Measurements from ENCODE around the gene PICALM. TPM values are rescaled to one million over a fixed set of nuclear protein-coding genes. Genes with fewer than 3 reads are reported as not detected.
A peak's percentile ranks its signal among the peaks of the same experiment; 100 is the strongest.

PICALM gene
- total and polyA plus RNA-seq, 10 of the 15 experiments (the other 5 are each of a cell fraction or from before 2014, with no cell fraction given): 4.3 to 150 (median 41.8) TPM

DNA sequence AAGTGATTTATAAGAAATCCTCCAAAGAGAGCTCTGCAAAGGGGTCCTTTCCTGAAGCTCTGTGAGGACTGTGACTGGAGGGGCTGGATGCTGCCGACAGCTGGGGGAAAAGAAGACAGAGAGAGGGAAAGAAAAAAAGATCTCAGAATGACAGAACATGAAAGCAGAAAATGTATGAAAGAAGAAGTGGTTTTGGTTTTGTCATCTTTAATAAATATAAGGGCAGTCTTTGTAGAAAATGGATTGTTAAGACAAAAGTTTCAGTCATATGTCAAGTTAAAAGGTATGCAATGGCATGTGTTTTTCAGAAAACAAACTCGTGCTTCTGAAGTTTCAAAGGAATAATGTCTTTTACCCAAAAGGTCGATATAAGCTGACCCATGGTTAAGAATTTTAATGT lies 108.2 kb downstream of the PICALM start (continued):
- TF ChIP-seq, protein P1, sequence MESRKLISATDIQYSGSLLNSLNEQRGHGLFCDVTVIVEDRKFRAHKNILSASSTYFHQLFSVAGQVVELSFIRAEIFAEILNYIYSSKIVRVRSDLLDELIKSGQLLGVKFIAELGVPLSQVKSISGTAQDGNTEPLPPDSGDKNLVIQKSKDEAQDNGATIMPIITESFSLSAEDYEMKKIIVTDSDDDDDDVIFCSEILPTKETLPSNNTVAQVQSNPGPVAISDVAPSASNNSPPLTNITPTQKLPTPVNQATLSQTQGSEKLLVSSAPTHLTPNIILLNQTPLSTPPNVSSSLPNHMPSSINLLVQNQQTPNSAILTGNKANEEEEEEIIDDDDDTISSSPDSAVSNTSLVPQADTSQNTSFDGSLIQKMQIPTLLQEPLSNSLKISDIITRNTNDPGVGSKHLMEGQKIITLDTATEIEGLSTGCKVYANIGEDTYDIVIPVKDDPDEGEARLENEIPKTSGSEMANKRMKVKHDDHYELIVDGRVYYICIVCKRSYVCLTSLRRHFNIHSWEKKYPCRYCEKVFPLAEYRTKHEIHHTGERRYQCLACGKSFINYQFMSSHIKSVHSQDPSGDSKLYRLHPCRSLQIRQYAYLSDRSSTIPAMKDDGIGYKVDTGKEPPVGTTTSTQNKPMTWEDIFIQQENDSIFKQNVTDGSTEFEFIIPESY (IDR thresholded peaks at IDR 0.05): no peak
- TF ChIP-seq ZNF384 (IDR thresholded peaks at IDR 0.05; ENCODE audit: borderline replicate concordance, low read depth, low read length): no peak
- peak; percentile 13 to 53; a peak in 1 of 4 replicates for TF ChIP-seq EP300 (IDR thresholded peaks at IDR 0.05; ENCODE audit: borderline replicate concordance in 1 of 2, control insufficient read depth in 1 of 2, low read depth in 2 of 2, low read length in 2 of 2)
- TF ChIP-seq SPI1 (IDR thresholded peaks at IDR 0.05; ENCODE audit: borderline replicate concordance, insufficient read depth, low read depth, low read length): peak; percentile 53; the same call in 1 of the 2 replicates
- TF ChIP-seq, protein P2, sequence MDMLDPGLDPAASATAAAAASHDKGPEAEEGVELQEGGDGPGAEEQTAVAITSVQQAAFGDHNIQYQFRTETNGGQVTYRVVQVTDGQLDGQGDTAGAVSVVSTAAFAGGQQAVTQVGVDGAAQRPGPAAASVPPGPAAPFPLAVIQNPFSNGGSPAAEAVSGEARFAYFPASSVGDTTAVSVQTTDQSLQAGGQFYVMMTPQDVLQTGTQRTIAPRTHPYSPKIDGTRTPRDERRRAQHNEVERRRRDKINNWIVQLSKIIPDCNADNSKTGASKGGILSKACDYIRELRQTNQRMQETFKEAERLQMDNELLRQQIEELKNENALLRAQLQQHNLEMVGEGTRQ (IDR thresholded peaks at IDR 0.05; ENCODE audit: borderline replicate concordance, low read depth, low read length): no peak
- no peak for TF ChIP-seq ZNF274 (IDR thresholded peaks at IDR 0.05; ENCODE audit: insufficient read depth, insufficient read length)
- TF ChIP-seq, protein P3, sequence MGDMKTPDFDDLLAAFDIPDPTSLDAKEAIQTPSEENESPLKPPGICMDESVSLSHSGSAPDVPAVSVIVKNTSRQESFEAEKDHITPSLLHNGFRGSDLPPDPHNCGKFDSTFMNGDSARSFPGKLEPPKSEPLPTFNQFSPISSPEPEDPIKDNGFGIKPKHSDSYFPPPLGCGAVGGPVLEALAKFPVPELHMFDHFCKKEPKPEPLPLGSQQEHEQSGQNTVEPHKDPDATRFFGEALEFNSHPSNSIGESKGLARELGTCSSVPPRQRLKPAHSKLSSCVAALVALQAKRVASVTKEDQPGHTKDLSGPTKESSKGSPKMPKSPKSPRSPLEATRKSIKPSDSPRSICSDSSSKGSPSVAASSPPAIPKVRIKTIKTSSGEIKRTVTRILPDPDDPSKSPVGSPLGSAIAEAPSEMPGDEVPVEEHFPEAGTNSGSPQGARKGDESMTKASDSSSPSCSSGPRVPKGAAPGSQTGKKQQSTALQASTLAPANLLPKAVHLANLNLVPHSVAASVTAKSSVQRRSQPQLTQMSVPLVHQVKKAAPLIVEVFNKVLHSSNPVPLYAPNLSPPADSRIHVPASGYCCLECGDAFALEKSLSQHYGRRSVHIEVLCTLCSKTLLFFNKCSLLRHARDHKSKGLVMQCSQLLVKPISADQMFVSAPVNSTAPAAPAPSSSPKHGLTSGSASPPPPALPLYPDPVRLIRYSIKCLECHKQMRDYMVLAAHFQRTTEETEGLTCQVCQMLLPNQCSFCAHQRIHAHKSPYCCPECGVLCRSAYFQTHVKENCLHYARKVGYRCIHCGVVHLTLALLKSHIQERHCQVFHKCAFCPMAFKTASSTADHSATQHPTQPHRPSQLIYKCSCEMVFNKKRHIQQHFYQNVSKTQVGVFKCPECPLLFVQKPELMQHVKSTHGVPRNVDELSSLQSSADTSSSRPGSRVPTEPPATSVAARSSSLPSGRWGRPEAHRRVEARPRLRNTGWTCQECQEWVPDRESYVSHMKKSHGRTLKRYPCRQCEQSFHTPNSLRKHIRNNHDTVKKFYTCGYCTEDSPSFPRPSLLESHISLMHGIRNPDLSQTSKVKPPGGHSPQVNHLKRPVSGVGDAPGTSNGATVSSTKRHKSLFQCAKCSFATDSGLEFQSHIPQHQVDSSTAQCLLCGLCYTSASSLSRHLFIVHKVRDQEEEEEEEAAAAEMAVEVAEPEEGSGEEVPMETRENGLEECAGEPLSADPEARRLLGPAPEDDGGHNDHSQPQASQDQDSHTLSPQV (IDR thresholded peaks at IDR 0.05): no peak
- TF ChIP-seq MXI1 (IDR thresholded peaks at IDR 0.05; ENCODE audit: low read depth, low read length): peak; percentile 53; the same call in 1 of the 2 replicates
- TF ChIP-seq, protein P4, sequence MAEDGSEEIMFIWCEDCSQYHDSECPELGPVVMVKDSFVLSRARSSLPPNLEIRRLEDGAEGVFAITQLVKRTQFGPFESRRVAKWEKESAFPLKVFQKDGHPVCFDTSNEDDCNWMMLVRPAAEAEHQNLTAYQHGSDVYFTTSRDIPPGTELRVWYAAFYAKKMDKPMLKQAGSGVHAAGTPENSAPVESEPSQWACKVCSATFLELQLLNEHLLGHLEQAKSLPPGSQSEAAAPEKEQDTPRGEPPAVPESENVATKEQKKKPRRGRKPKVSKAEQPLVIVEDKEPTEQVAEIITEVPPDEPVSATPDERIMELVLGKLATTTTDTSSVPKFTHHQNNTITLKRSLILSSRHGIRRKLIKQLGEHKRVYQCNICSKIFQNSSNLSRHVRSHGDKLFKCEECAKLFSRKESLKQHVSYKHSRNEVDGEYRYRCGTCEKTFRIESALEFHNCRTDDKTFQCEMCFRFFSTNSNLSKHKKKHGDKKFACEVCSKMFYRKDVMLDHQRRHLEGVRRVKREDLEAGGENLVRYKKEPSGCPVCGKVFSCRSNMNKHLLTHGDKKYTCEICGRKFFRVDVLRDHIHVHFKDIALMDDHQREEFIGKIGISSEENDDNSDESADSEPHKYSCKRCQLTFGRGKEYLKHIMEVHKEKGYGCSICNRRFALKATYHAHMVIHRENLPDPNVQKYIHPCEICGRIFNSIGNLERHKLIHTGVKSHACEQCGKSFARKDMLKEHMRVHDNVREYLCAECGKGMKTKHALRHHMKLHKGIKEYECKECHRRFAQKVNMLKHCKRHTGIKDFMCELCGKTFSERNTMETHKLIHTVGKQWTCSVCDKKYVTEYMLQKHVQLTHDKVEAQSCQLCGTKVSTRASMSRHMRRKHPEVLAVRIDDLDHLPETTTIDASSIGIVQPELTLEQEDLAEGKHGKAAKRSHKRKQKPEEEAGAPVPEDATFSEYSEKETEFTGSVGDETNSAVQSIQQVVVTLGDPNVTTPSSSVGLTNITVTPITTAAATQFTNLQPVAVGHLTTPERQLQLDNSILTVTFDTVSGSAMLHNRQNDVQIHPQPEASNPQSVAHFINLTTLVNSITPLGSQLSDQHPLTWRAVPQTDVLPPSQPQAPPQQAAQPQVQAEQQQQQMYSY (CRISPR knock-in tag; IDR thresholded peaks at IDR 0.05): no peak
- no peak for TF ChIP-seq ZZZ3 (IDR thresholded peaks at IDR 0.05; ENCODE audit: control insufficient read depth, insufficient read length, low read depth)
- TF ChIP-seq PAX5 (IDR thresholded peaks at IDR 0.05; ENCODE audit: borderline replicate concordance, low read depth, low read length): no peak
- TF ChIP-seq IRF4 (IDR thresholded peaks at IDR 0.05; ENCODE audit: low read depth, low read length): no peak
- no peak for TF ChIP-seq ZBED1 (IDR thresholded peaks at IDR 0.05; ENCODE audit: borderline replicate concordance)
- 0 out of 2 replicates have a peak, but pooled peaks have one; percentile 20 for TF ChIP-seq BMI1 (IDR thresholded peaks at IDR 0.05; ENCODE audit: borderline replicate concordance)
- no peak for TF ChIP-seq SMARCA5 (IDR thresholded peaks at IDR 0.05)
- TF ChIP-seq RAD21 (IDR thresholded peaks at IDR 0.05; ENCODE audit: insufficient read depth, low read depth, low read length): no peak
- peak in 1 of 2 experiments; percentile 50; a peak in 1 of 4 replicates for TF ChIP-seq BHLHE40 (IDR thresholded peaks at IDR 0.05; ENCODE audit: borderline replicate concordance in 1 of 2, low read depth in 2 of 2, low read length in 1 of 2)
- peak; percentile 36 to 39; a peak in 2 of 4 replicates for TF ChIP-seq IKZF2 (IDR thresholded peaks at IDR 0.05)

All from GM12878 (cell line).